ENCODE data around the gene CDK15.

The CDK15 gene

GRCh38 chr2:201930831-201931230 lies 124.5 kb downstream of the CDK15 start:
- no peak for DNase-seq (ENCODE audit: low spot score)
- TF ChIP-seq CTCF (IDR thresholded peaks at IDR 0.05; ENCODE audit: borderline replicate concordance, control extremely low read depth, extremely low read depth, insufficient read depth, missing control alignments) = no peak
- in situ Hi-C loops (cut with MboI; ENCODE audit: low sequenced_read_pairs, unreplicated experiment) = no loop called here

- DNase-seq (ENCODE audit: low spot score) = no peak
- no peak for TF ChIP-seq CTCF (IDR thresholded peaks at IDR 0.05; ENCODE audit: borderline replicate concordance, control extremely low read depth, extremely low read depth, insufficient read depth, missing control alignments)
- in situ Hi-C loops (cut with MboI; ENCODE audit: low sequenced_read_pairs, unreplicated experiment) = no loop called here
Observed at GRCh38 chr2:201931475-201931874, 125.1 kb downstream of the CDK15 start.

GRCh38 chr2:201931951-201932350 lies 125.6 kb downstream of the CDK15 start:
- in situ Hi-C loops (cut with MboI; ENCODE audit: low sequenced_read_pairs, unreplicated experiment) = no loop called here
- TF ChIP-seq CTCF (IDR thresholded peaks at IDR 0.05; ENCODE audit: borderline replicate concordance, control extremely low read depth, extremely low read depth, insufficient read depth, missing control alignments) = no peak
- DNase-seq (ENCODE audit: low spot score) = no peak

GRCh38 chr2:201932511-201932910 lies 126.2 kb downstream of the CDK15 start:
- DNase-seq (ENCODE audit: low spot score) = no peak
- in situ Hi-C loops (cut with MboI; ENCODE audit: low sequenced_read_pairs, unreplicated experiment) = no loop called here
- TF ChIP-seq CTCF (IDR thresholded peaks at IDR 0.05; ENCODE audit: borderline replicate concordance, control extremely low read depth, extremely low read depth, insufficient read depth, missing control alignments) = no peak

GRCh38 chr2:201933792-201934237 lies 127.5 kb downstream of the CDK15 start:
- TF ChIP-seq CTCF (IDR thresholded peaks at IDR 0.05; ENCODE audit: borderline replicate concordance, control extremely low read depth, extremely low read depth, insufficient read depth, missing control alignments) = no peak
- in situ Hi-C loops (cut with MboI; ENCODE audit: low sequenced_read_pairs, unreplicated experiment) = no loop called here
- DNase-seq (ENCODE audit: low spot score) = no peak

GRCh38 chr2:201936817-201937216 lies 130.5 kb downstream of the CDK15 start:
- in situ Hi-C loops (cut with MboI; ENCODE audit: low sequenced_read_pairs, unreplicated experiment) = no loop called here
- DNase-seq (ENCODE audit: low spot score) = no peak
- no peak for TF ChIP-seq CTCF (IDR thresholded peaks at IDR 0.05; ENCODE audit: borderline replicate concordance, control extremely low read depth, extremely low read depth, insufficient read depth, missing control alignments)

- no peak for DNase-seq (ENCODE audit: low spot score)
- in situ Hi-C loops (cut with MboI; ENCODE audit: low sequenced_read_pairs, unreplicated experiment) = no loop called here
- no peak for TF ChIP-seq CTCF (IDR thresholded peaks at IDR 0.05; ENCODE audit: borderline replicate concordance, control extremely low read depth, extremely low read depth, insufficient read depth, missing control alignments)
Observed at GRCh38 chr2:201937343-201937742, 131.0 kb downstream of the CDK15 start.
